Measurements from ENCODE around the gene CLMP. TPM values are rescaled to one million over a fixed set of nuclear protein-coding genes. Genes with fewer than 3 reads are reported as not detected.

The CLMP gene
- polyA plus RNA-seq, 2 of the 4 experiments (the other 2 are of a cell fraction), result 15.7 to 17.1 TPM

GRCh38 chr11:123174196-123175183 lies 20.6 kb downstream of the CLMP start (continued):
- peak; percentile 70; the same call in 1 of the 3 replicates for TF ChIP-seq BCL3 (IDR thresholded peaks at IDR 0.05)
- TF ChIP-seq FOSL2 (IDR thresholded peaks at IDR 0.05), result no peak
- TF ChIP-seq FOSL2 (CRISPR knock-in tag; IDR thresholded peaks at IDR 0.05), result 0 out of 2 replicates have a peak, but pooled peaks have one; percentile 54
- TF ChIP-seq HEYL (CRISPR knock-in tag; IDR thresholded peaks at IDR 0.05), result no peak

- POLR2A ChIA-PET, result no interaction called here
- no peak for FAIRE-seq
- CTCF ChIA-PET, result interaction anchor here (0.9 to 2.0 kb wide), 7 partner anchors 9 to 85 kb away, joined by 3 to 6 read pairs (median 4); no protein-coding TSS in a partner anchor
Measured at GRCh38 chr11:123173856-123174186, 21.2 kb downstream of the CLMP start.

More at GRCh38 chr11:123173856-123174186, 21.2 kb downstream of the CLMP start:
- no peak for TF ChIP-seq ELK1 (IDR thresholded peaks at IDR 0.05; ENCODE audit: low read depth, low read length)
- no peak for TF ChIP-seq FOXS1 (CRISPR knock-in tag; IDR thresholded peaks at IDR 0.05)
- TF ChIP-seq USF2 (IDR thresholded peaks at IDR 0.05), result no peak
- no peak for TF ChIP-seq FOSL2 (IDR thresholded peaks at IDR 0.05)
- TF ChIP-seq FOSL2 (CRISPR knock-in tag; IDR thresholded peaks at IDR 0.05), result no peak
- no peak for TF ChIP-seq SREBF2 (IDR thresholded peaks at IDR 0.05)
- TF ChIP-seq HEYL (CRISPR knock-in tag; IDR thresholded peaks at IDR 0.05), result no peak
- no peak for TF ChIP-seq FOSB (CRISPR knock-in tag; IDR thresholded peaks at IDR 0.05)
- no peak for TF ChIP-seq CHD4 (IDR thresholded peaks at IDR 0.05; ENCODE audit: borderline replicate concordance)
- no peak for TF ChIP-seq RARB (CRISPR knock-in tag; IDR thresholded peaks at IDR 0.05)
- TF ChIP-seq RFX5 (IDR thresholded peaks at IDR 0.05), result no peak
- TF ChIP-seq GATA3 (IDR thresholded peaks at IDR 0.05; ENCODE audit: borderline replicate concordance), result no peak
- no peak for TF ChIP-seq MYC (IDR thresholded peaks at IDR 0.05; ENCODE audit: borderline replicate concordance, low read length)
- TF ChIP-seq POLR2A (IDR thresholded peaks at IDR 0.05; ENCODE audit: low read length), result no peak
- no peak for TF ChIP-seq MAZ (IDR thresholded peaks at IDR 0.05; ENCODE audit: borderline replicate concordance, low read depth, low read length)
- no peak for TF ChIP-seq ZFP36 (IDR thresholded peaks at IDR 0.05; ENCODE audit: borderline replicate concordance, partially characterized antibody)
- no peak for TF ChIP-seq HDAC2 (IDR thresholded peaks at IDR 0.05)
- no peak for TF ChIP-seq PBX3 (IDR thresholded peaks at IDR 0.05)
- no peak for TF ChIP-seq ZNF302 (CRISPR knock-in tag; IDR thresholded peaks at IDR 0.05)
- TF ChIP-seq KDM5A (IDR thresholded peaks at IDR 0.05), result no peak
- peak overlapping the region; percentile 70 to 91 for H3K27ac ChIP-seq
- peak overlapping the region; percentile 58 for H3K4me2 ChIP-seq
- no peak for ATAC-seq
- H3K9me3 ChIP-seq, result no peaks in the 10 kb centered on the region
- peaks cover 37% of the 10 kb centered on the region for H3K4me1 ChIP-seq
- 97% methylated on average over 3 of the region's 3 CpGs for WGBS (ENCODE audit: missing lambda C conversion rate)
- no peak overlapping the region for H3K4me3 ChIP-seq
- no peak for DNase-seq (ENCODE audit: low read depth in 1 of 2, low spot score in 1 of 2)
